HG03432 (cell line): ENCODE measurements around the gene FAU.
A peak's percentile ranks its signal among the peaks of the same experiment; 100 is the strongest.
"Not testable (repeated sequence)": the region's sequence is repeated elsewhere in the genome, so short reads cannot be mapped to it uniquely, and the experiment has no call there.

Experiments used
- ATAC-seq: cut with Tn5 transposase; IDR thresholded peaks from one replicate; pipeline ENCODE4 v1.9.1; 2021; ENCODE audit warnings: mild to moderate bottlenecking, moderate library complexity; ENCODE audit not compliant: unreplicated experiment

FAU gene

GRCh38 chr11:65121865-65122696 lies at the start of gene FAU, which contains the start of gene MRPL49:
Gene FAU, minus strand, starts transcription at chr11:65122134. Its CDS starts 321 bp downstream, at chr11:65121813.
Gene MRPL49, plus strand, starts transcription at chr11:65122321. Its CDS starts 26 bp downstream, at chr11:65122347.
- ATAC-seq, result peak; percentile 71

- no peak for ATAC-seq
Observed at GRCh38 chr11:65170058-65170534, 48.2 kb upstream of the FAU start, which contains the start of gene SPDYC. Gene SPDYC, plus strand, starts transcription at chr11:65170233. Its CDS starts 1,125 bp downstream, at chr11:65171358.

- no peak for ATAC-seq
Observed at GRCh38 chr11:65169164-65169641, 47.3 kb upstream of the FAU start.

- no peak for ATAC-seq
Observed at GRCh38 chr11:65167656-65168055, 45.7 kb upstream of the FAU start.

- no peak for ATAC-seq
Observed at GRCh38 chr11:65166893-65167292, 45.0 kb upstream of the FAU start.

GRCh38 chr11:65165410-65166317 lies 43.7 kb upstream of the FAU start:
- no peak for ATAC-seq

GRCh38 chr11:65163684-65164083 lies 41.8 kb upstream of the FAU start:
- ATAC-seq, result no peak

- ATAC-seq, result no peak
Observed at GRCh38 chr11:65160643-65161042, 38.7 kb upstream of the FAU start.

- ATAC-seq, result no peak
Observed at GRCh38 chr11:65159012-65159411, 37.1 kb upstream of the FAU start.

GRCh38 chr11:65157336-65157735 lies 35.4 kb upstream of the FAU start:
- no peak for ATAC-seq

GRCh38 chr11:65156926-65157325 lies 35.0 kb upstream of the FAU start:
- no peak for ATAC-seq

- ATAC-seq, result no peak
Observed at GRCh38 chr11:65156256-65156655, 34.3 kb upstream of the FAU start.

- no peak for ATAC-seq
Observed at GRCh38 chr11:65152122-65152521, 30.2 kb upstream of the FAU start.

GRCh38 chr11:65151331-65151899 lies 29.5 kb upstream of the FAU start:
- ATAC-seq, result no peak

- ATAC-seq, result peak; percentile 69
Observed at GRCh38 chr11:65150509-65151299, 28.8 kb upstream of the FAU start.

- ATAC-seq, result not testable (repeated sequence)
Observed at GRCh38 chr11:65150131-65150508, 28.2 kb upstream of the FAU start.

- no peak for ATAC-seq
Observed at GRCh38 chr11:65148657-65149056, 26.7 kb upstream of the FAU start.

- ATAC-seq, result no peak
Observed at GRCh38 chr11:65147352-65148075, 25.6 kb upstream of the FAU start.

- ATAC-seq, result no peak
Observed at GRCh38 chr11:65141896-65142494, 20.1 kb upstream of the FAU start.
